Measurements from ENCODE around the gene LRRC10B. TPM values are rescaled to one million over a fixed set of nuclear protein-coding genes. Genes with fewer than 3 reads are reported as not detected.

LRRC10B gene
- total RNA-seq, 2 donors from 2014 or later: 3.0 to 4.2 TPM

DNA sequence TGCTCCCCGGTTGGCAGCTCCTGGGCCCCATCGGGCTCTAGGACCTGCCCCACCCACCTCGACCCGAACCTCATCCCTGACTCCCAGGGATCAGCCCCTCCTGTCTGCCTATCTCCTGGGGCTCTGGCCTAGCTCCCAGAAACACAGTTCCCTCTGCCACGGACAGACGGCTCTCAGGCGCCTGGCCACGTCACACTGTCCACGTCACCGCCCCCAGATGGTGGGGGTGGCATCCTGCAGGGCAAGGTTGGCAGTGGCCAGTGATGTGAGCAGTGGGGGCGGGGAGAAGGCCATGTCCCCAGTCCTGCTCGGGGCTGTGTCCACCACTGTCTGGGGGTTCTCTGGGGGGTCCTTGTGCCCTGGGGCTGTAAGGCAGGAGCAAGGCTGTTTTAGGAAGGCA is 43.1 kb downstream of the LRRC10B start:
- Histone ChIP-seq H3K9me3 (no peaks in the 10 kb centered on the region), H3K4me3 (no peak overlapping the region), H3K27me3 (replicated peaks; ENCODE audit: insufficient read depth) (no peaks in the 10 kb centered on the region), H3K27ac (no peak overlapping the region), H3K36me3 (no peaks in the 10 kb centered on the region), H3K4me1 (ENCODE audit: control insufficient read depth in 1 of 2, low read depth in 2 of 2) (peaks cover 0 to 9% of the 10 kb centered on the region in 2 donors)
- ATAC-seq (ENCODE audit: insufficient number of reproducible peaks, low FRiP score, low read depth) (no peak), DNase-seq (ENCODE audit: low spot score) (no peak)
- TF ChIP-seq, protein P1, sequence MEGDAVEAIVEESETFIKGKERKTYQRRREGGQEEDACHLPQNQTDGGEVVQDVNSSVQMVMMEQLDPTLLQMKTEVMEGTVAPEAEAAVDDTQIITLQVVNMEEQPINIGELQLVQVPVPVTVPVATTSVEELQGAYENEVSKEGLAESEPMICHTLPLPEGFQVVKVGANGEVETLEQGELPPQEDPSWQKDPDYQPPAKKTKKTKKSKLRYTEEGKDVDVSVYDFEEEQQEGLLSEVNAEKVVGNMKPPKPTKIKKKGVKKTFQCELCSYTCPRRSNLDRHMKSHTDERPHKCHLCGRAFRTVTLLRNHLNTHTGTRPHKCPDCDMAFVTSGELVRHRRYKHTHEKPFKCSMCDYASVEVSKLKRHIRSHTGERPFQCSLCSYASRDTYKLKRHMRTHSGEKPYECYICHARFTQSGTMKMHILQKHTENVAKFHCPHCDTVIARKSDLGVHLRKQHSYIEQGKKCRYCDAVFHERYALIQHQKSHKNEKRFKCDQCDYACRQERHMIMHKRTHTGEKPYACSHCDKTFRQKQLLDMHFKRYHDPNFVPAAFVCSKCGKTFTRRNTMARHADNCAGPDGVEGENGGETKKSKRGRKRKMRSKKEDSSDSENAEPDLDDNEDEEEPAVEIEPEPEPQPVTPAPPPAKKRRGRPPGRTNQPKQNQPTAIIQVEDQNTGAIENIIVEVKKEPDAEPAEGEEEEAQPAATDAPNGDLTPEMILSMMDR (IDR thresholded peaks at IDR 0.05): no peak

DNA sequence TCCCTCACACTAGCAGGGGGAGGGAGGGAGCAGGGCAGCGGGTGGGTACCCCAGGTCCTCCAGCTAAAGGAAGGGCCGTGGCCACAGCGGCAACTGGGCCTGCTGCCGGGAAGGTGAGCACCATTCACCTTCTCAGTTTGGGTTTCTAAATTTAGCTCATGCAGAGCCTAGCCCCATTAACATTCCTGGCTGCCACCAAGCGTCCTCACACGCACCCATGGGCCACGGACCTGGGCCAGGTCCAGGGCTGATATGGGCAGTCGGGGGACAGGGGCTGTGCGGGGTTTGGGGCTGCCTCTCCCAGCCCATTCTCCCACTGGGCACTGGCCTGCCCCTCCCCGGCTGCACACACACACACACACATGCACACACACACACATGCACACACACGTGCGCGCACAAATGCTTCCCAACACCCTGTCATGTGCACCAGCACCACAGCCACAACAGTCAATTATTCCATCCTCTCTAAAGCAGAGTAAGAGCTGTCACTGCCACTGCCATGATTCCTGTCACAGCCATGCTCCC is 43.6 kb downstream of the LRRC10B start:
- no peak overlapping the region for H3K4me3 ChIP-seq
- no peaks in the 10 kb centered on the region for H3K36me3 ChIP-seq
- DNase-seq (ENCODE audit: low spot score) (no peak), ATAC-seq (ENCODE audit: insufficient number of reproducible peaks, low FRiP score, low read depth) (no peak)
- TF ChIP-seq, protein P1 (IDR thresholded peaks at IDR 0.05): no peak
- no peaks in the 10 kb centered on the region for H3K9me3 ChIP-seq
- H3K27me3 ChIP-seq (replicated peaks; ENCODE audit: insufficient read depth): no peaks in the 10 kb centered on the region
- peaks cover 0 to 9% of the 10 kb centered on the region in 2 donors for H3K4me1 ChIP-seq (ENCODE audit: control insufficient read depth in 1 of 2, low read depth in 2 of 2)
- no peak overlapping the region for H3K27ac ChIP-seq

DNA sequence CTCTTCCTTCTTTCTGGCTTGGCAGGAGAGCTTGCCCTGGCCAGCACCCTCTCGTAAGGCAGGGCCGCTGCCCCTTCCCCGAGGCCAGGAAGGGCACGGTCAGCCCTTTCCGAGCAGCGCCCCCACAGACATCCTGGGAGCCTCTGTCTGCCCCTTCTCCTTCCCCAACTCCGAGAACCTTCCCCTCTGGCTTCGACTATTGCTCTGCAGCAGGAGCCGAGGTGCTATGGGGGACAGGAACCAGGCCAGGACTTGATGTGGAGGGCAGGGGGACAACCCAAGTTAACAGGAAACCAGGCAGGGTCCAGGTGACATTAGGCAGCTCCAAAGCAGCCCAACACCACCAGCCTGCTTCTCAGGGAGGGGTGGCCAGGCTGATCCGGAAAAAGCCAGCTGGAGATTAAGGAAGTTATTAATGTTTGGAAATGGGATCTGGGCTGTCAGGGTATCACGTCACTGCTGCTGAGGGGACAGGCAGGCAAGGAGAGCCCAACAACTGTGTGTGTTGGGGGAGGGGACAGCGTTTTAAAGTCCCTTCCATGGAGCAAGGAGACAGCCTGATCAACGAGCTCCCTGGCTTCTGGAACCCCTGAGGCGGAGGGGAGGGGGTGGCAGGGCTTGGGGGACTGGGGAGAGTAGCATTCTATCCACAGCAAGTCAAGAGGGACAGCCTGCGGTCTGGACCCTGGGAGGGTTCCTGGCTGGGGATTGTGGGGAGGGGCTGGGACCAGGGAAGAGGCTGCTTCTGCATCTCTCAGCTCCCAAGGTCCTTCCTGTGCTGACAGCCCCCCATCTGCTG is 45.0 kb downstream of the LRRC10B start:
- H3K4me1 ChIP-seq (ENCODE audit: control insufficient read depth in 1 of 2, low read depth in 2 of 2): peaks cover 0 to 9% of the 10 kb centered on the region in 2 donors
- H3K27me3 ChIP-seq (replicated peaks; ENCODE audit: insufficient read depth): no peaks in the 10 kb centered on the region
- ATAC-seq (ENCODE audit: insufficient number of reproducible peaks, low FRiP score, low read depth) (no peak), DNase-seq (ENCODE audit: low spot score) (no peak)
- no peak overlapping the region for H3K27ac ChIP-seq
- TF ChIP-seq, protein P1 (IDR thresholded peaks at IDR 0.05): no peak
- H3K36me3 ChIP-seq: no peaks in the 10 kb centered on the region
- H3K9me3 ChIP-seq: no peaks in the 10 kb centered on the region
- no peak overlapping the region for H3K4me3 ChIP-seq

DNA sequence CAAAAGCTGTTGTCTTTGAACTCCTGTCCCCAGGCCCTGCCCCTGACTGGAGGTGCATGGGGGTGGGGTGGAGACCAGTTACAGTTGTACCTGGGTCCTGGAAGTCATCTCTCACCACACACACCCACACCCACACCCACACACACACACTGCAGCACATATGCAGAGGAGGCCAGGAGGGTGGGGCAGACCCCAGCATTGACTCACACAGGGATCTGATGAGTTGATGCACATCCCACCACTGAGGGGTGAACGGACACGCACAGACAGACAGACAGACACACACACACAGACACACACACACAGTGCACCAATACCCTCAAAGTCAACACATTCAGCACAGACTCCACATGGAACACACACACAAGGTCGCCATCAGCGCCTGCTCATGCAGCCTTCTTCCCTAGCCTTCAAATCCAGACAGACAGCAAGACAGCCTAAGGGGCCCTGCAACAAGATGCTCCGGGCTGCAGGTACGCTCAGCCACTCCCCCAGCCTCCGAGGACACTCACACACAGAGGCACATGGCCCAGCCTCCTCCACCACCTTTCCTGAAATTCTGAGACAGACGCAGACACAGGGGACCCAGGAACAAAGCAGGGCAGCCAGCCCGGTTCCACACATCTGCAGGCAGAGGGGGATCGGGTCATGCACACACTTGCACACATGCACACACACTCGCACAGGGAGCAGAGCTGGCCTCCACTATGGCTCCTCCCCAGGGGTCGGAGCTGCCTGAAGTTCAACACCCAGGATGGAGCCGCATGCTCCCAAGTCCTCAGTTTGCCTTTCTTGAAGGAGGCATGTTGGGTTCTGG is 45.8 kb downstream of the LRRC10B start:
- Histone ChIP-seq H3K27me3 (replicated peaks; ENCODE audit: insufficient read depth) (no peaks in the 10 kb centered on the region), H3K36me3 (no peaks in the 10 kb centered on the region), H3K27ac (no peak overlapping the region), H3K4me3 (no peak overlapping the region), H3K4me1 (ENCODE audit: control insufficient read depth in 1 of 2, low read depth in 2 of 2) (peaks cover 0 to 9% of the 10 kb centered on the region in 2 donors), H3K9me3 (no peaks in the 10 kb centered on the region)
- no peak for DNase-seq (ENCODE audit: low spot score)
- no peak for ATAC-seq (ENCODE audit: insufficient number of reproducible peaks, low FRiP score, low read depth)
- TF ChIP-seq, protein P1 (IDR thresholded peaks at IDR 0.05): no peak

All from thoracic aorta (tissue), 2 donors.